H9 (cell line): ENCODE measurements around the gene MED13L. TPM values are rescaled to one million over a fixed set of nuclear protein-coding genes. Genes with fewer than 3 reads are reported as not detected.

Experiments used
- DNase-seq: peaks from one replicate; pipeline ENCODE4 v3.0.0-alpha.2; 2017
- H2AFZ ChIP-seq: one replicate; pipeline ENCODE4 v1.6.1; 2013; ENCODE audit warnings: mild to moderate bottlenecking, low read length, control low read depth, moderate library complexity
- H2AK5ac ChIP-seq: 2 replicates; pipeline ENCODE4 v1.6.1; 2013; ENCODE audit warnings: low read length, control low read depth, mixed read lengths; ENCODE audit not compliant: insufficient read length
- H2BK120ac ChIP-seq: one replicate; pipeline ENCODE4 v1.6.1; 2013; ENCODE audit warnings: low read depth, mild to moderate bottlenecking, low read length, control low read depth, inconsistent platforms; ENCODE audit not compliant: poor library complexity, severe bottlenecking
- H2BK12ac ChIP-seq: 2 replicates; pipeline ENCODE4 v1.6.1; 2013; ENCODE audit warnings: low read length, control low read depth, mixed read lengths, low read depth; ENCODE audit not compliant: insufficient read length
- H2BK15ac ChIP-seq: 2 replicates; pipeline ENCODE4 v1.6.1; 2013; ENCODE audit warnings: low read depth, low read length, control low read depth
- H2BK20ac ChIP-seq: one replicate; pipeline ENCODE4 v1.6.1; 2013; ENCODE audit warnings: low read depth, mild to moderate bottlenecking, low read length, control low read depth, inconsistent platforms; ENCODE audit not compliant: poor library complexity, severe bottlenecking
- H2BK5ac ChIP-seq: 2 replicates; pipeline ENCODE4 v1.6.1; 2013; ENCODE audit warnings: low read length, control low read depth, mixed read lengths; ENCODE audit not compliant: insufficient read length
- H3K14ac ChIP-seq: 2 replicates; pipeline ENCODE4 v1.6.1; 2013; ENCODE audit warnings: low read length, control low read depth; ENCODE audit not compliant: insufficient read depth
- H3K18ac ChIP-seq: 2 replicates; pipeline ENCODE4 v1.6.1; 2013; ENCODE audit warnings: low read depth, mild to moderate bottlenecking, mixed read lengths, low read length, control low read depth; ENCODE audit not compliant: insufficient read length
- H3K23ac ChIP-seq: 2 replicates; pipeline ENCODE4 v1.6.1; 2013; ENCODE audit warnings: low read length, control low read depth, mixed read lengths, low read depth; ENCODE audit not compliant: insufficient read length
- H3K23me2 ChIP-seq: 2 replicates; pipeline ENCODE4 v1.6.1; 2013; ENCODE audit warnings: low read depth, mild to moderate bottlenecking, mixed read lengths, low read length, control low read depth; ENCODE audit not compliant: insufficient read length, poor library complexity, severe bottlenecking
- H3K27ac ChIP-seq: 2 replicates; pipeline ENCODE4 v1.5.1; 2013; ENCODE audit warnings: low read length, control low read depth, mixed read lengths, low read depth; ENCODE audit not compliant: insufficient read length
- H3K27me3 ChIP-seq: 2 replicates; pipeline ENCODE4 v1.6.1; 2013; ENCODE audit warnings: low read length, control low read depth, inconsistent platforms; ENCODE audit not compliant: insufficient read depth
- H3K4ac ChIP-seq: 2 replicates; pipeline ENCODE4 v1.6.1; 2013; ENCODE audit warnings: low read depth, mild to moderate bottlenecking, control low read depth, inconsistent platforms, low read length, moderate library complexity
- H3K4me1 ChIP-seq: 2 replicates; pipeline ENCODE4 v1.6.1; 2013; ENCODE audit warnings: low read length, control low read depth, inconsistent platforms; ENCODE audit not compliant: insufficient read depth
- H3K4me2 ChIP-seq: 2 replicates; pipeline ENCODE4 v1.6.1; 2013; ENCODE audit warnings: low read length, control low read depth, mixed read lengths; ENCODE audit not compliant: insufficient read length, insufficient read depth
- H3K56ac ChIP-seq: 2 replicates; pipeline ENCODE4 v1.6.1; 2013; ENCODE audit warnings: low read depth, mild to moderate bottlenecking, mixed read lengths, low read length, control low read depth; ENCODE audit not compliant: insufficient read length
- H3K79me1 ChIP-seq: 2 replicates; pipeline ENCODE4 v1.6.1; 2013; ENCODE audit warnings: low read depth, mild to moderate bottlenecking, moderate library complexity, low read length, control low read depth, inconsistent platforms; ENCODE audit not compliant: insufficient read depth, poor library complexity, severe bottlenecking
- H3K79me2 ChIP-seq: 2 replicates; pipeline ENCODE4 v1.6.1; 2013; ENCODE audit warnings: low read length, control low read depth, inconsistent platforms; ENCODE audit not compliant: insufficient read depth
- H3K9ac ChIP-seq: 2 replicates; pipeline ENCODE4 v1.6.1; 2013; ENCODE audit warnings: low read length, control low read depth, mixed read lengths; ENCODE audit not compliant: insufficient read length; ENCODE audit errors: extremely low read depth
- H3K9me3 ChIP-seq: one replicate; pipeline ENCODE4 v1.6.1; 2013; ENCODE audit warnings: low read depth, low read length, inconsistent platforms; ENCODE audit not compliant: control insufficient read depth
- H3T11ph ChIP-seq: one replicate; pipeline ENCODE4 v1.6.1; 2013; ENCODE audit warnings: mild to moderate bottlenecking, low read length, control low read depth, inconsistent platforms
- H4K20me1 ChIP-seq: one replicate; pipeline ENCODE4 v1.6.1; 2013; ENCODE audit not compliant: control insufficient read depth, insufficient read length, insufficient read depth
- H4K5ac ChIP-seq: 2 replicates; pipeline ENCODE4 v1.6.1; 2013; ENCODE audit warnings: low read depth, mild to moderate bottlenecking, mixed read lengths, low read length, control low read depth; ENCODE audit not compliant: insufficient read length
- H4K8ac ChIP-seq: replicated peaks from 2 replicates; pipeline ENCODE4 v1.6.1; 2013; ENCODE audit warnings: low read length, control low read depth, mixed read lengths, low read depth; ENCODE audit not compliant: insufficient read length
- H4K91ac ChIP-seq: 2 replicates; pipeline ENCODE4 v1.6.1; 2013; ENCODE audit warnings: low read depth, mild to moderate bottlenecking, moderate library complexity, mixed read lengths, low read length, control low read depth; ENCODE audit not compliant: insufficient read length
- H3K27ac Mint-ChIP-seq, 3 experiments: 2 replicates in 2 of 3; 3 replicates in 1 of 3; pipeline ENCODE4 v1.8.0; 2020 to 2021; ENCODE audit warnings: mixed read lengths in 3 of 3, mild to moderate bottlenecking in 1 of 3, moderate library complexity in 1 of 3
- H3K27me3 Mint-ChIP-seq: 2 replicates; pipeline ENCODE4 v1.8.0; 2021; ENCODE audit warnings: low read depth, mild to moderate bottlenecking, moderate library complexity, mixed read lengths
- H3K36me3 Mint-ChIP-seq, 3 experiments: 2 replicates in 2 of 3; 3 replicates in 1 of 3; pipeline ENCODE4 v1.8.0; 2020 to 2021; ENCODE audit warnings: low read depth in 3 of 3, mixed read lengths in 3 of 3; ENCODE audit not compliant: insufficient read depth in 1 of 3
- H3K4me1 Mint-ChIP-seq, 2 experiments: 2 replicates each; pipeline ENCODE4 v1.8.0; 2020; ENCODE audit warnings: mixed read lengths in 2 of 2
- H3K4me3 Mint-ChIP-seq, 2 experiments: 2 replicates in 1 of 2; 3 replicates in 1 of 2; pipeline ENCODE4 v1.8.0; 2020 to 2021; ENCODE audit warnings: mild to moderate bottlenecking in 2 of 2, mixed read lengths in 2 of 2, moderate library complexity in 1 of 2
- H3K9me3 Mint-ChIP-seq, 2 experiments: 2 replicates in 1 of 2; 3 replicates in 1 of 2; pipeline ENCODE4 v1.8.0; 2020; ENCODE audit warnings: mild to moderate bottlenecking in 2 of 2, mixed read lengths in 2 of 2, moderate library complexity in 1 of 2
- CTCF ChIP-seq: fragments of 200-600 bp; sonication (generic); conservative IDR thresholded peaks from 3 replicates; pipeline ENCODE4 v1.8.0; 2021; ENCODE audit warnings: antibody characterized with exemption, mild to moderate bottlenecking
- WGBS: extraction: QIAGEN DNeasy Blood & Tissue Kit; methylation state at CpG from one replicate; pipeline ENCODE4 v1.1.7; 2013; ENCODE audit warnings: missing lambda C conversion rate, low lambda C conversion rate, mixed read lengths; ENCODE audit not compliant: insufficient read length; ENCODE audit errors: extremely low coverage; 5-methylcytosine and 5-hydroxymethylcytosine counted together
- total RNA-seq: library from RNA; stranded (reverse); gene quantifications from 2 replicates; pipeline ENCODE4 v1.2.1, GENCODE V29; 2021

The MED13L gene
- total RNA-seq, 1 experiment from 2014 or later = 52.4 TPM

- no peak overlapping the region for H4K5ac ChIP-seq
- no peak overlapping the region for H3K9ac ChIP-seq
- Mint-ChIP-seq H3K4me3 (no peak overlapping the region), H3K27ac (no peak overlapping the region; a peak in 2 of 7 replicates), H3K4me1 (peaks cover 2 to 4% of the 10 kb centered on the region in 2 experiments; a peak in 1 of 4 replicates), H3K36me3 (no peaks in the 10 kb centered on the region), H3K9me3 (no peaks in the 10 kb centered on the region), H3K27me3 (no peaks in the 10 kb centered on the region)
- H2BK15ac ChIP-seq = no peak overlapping the region
- H3K9me3 ChIP-seq = no peaks in the 10 kb centered on the region
- H3K4me1 ChIP-seq = no peaks in the 10 kb centered on the region
- H2BK5ac ChIP-seq = no peak overlapping the region
- H3K23ac ChIP-seq = no peak overlapping the region
- no peak overlapping the region for H3K4ac ChIP-seq
- H3K79me2 ChIP-seq = 0 out of 2 replicates have a peak, but pooled peaks cover 2% of the 10 kb centered on the region
- H2AFZ ChIP-seq = no peak overlapping the region
- H2AK5ac ChIP-seq = no peak overlapping the region
- H3K79me1 ChIP-seq = peaks cover 3% of the 10 kb centered on the region
- no peak overlapping the region for H2BK120ac ChIP-seq
- no peak overlapping the region for H2BK20ac ChIP-seq
- H3K27me3 ChIP-seq = no peaks in the 10 kb centered on the region
- no peaks in the 10 kb centered on the region for H4K20me1 ChIP-seq
- H3K18ac ChIP-seq = no peak overlapping the region
- no peak overlapping the region for H3K56ac ChIP-seq
- TF ChIP-seq CTCF = no peak
- no peaks in the 10 kb centered on the region for H3K23me2 ChIP-seq
- no peak overlapping the region for H3K27ac ChIP-seq
- no peak overlapping the region for H4K91ac ChIP-seq
- no peak overlapping the region for H3K4me2 ChIP-seq
- WGBS = no CpG with 5 or more reads among the region's 2 CpGs
- no peak overlapping the region for H3T11ph ChIP-seq
- DNase-seq = no peak
- H3K14ac ChIP-seq = no peak overlapping the region
- no peak overlapping the region for H4K8ac ChIP-seq
- H2BK12ac ChIP-seq = no peak overlapping the region
Measured at GRCh38 chr12:116045150-116045549, 232.3 kb downstream of the MED13L start.
